Neutrophil (primary cell): ENCODE data around the gene CORO6.

Experiments
- H3K27ac ChIP-seq: fragments of 200-600 bp; sonication (generic); 2 replicates; pipeline ENCODE4 v1.5.1; 2016; ENCODE audit warnings: mild to moderate bottlenecking, moderate library complexity
- H3K27me3 ChIP-seq: fragments of 200-600 bp; sonication (generic); 2 replicates; pipeline ENCODE4 v1.6.0; 2016; ENCODE audit warnings: mild to moderate bottlenecking
- H3K36me3 ChIP-seq: fragments of 200-600 bp; sonication (generic); 2 replicates; pipeline ENCODE4 v1.5.1; 2017
- H3K4me1 ChIP-seq, 2 experiments: fragments of 200-600 bp in 1 of 2; sonication (generic) in 1 of 2; 1 replicate in 1 of 2; 2 replicates in 1 of 2; pipeline versions ENCODE4 v1.5.1 to v1.6.1; 2013 to 2016; ENCODE audit warnings: low read depth in 1 of 2, low read length in 1 of 2, mild to moderate bottlenecking in 1 of 2, moderate library complexity in 1 of 2; ENCODE audit not compliant: control insufficient read depth in 1 of 2, insufficient read depth in 1 of 2
- H3K4me3 ChIP-seq, 2 experiments: fragments of 200-600 bp in 1 of 2; sonication (generic) in 1 of 2; 1 replicate in 1 of 2; 2 replicates in 1 of 2; pipeline ENCODE4 v1.5.1; 2013 to 2016; ENCODE audit warnings: low read depth in 1 of 2, low read length in 1 of 2, mild to moderate bottlenecking in 1 of 2, moderate library complexity in 1 of 2
- H3K9me3 ChIP-seq: fragments of 200-600 bp; sonication (generic); 2 replicates; pipeline ENCODE4 v1.5.1; 2016
- TF ChIP-seq, protein P1 (sequence below): fragments of 200-600 bp; sonication (generic); IDR thresholded peaks from 2 replicates; pipeline ENCODE4 v1.5.1; 2016; ENCODE audit warnings: antibody characterized with exemption

CORO6 gene

GRCh38 chr17:29582254-29582765 is 40.4 kb downstream of the CORO6 start:
- Histone ChIP-seq H3K9me3 (no peaks in the 10 kb centered on the region), H3K4me3 (no peak overlapping the region), H3K36me3 (peaks cover 20% of the 10 kb centered on the region), H3K27ac (no peak overlapping the region), H3K27me3 (no peaks in the 10 kb centered on the region), H3K4me1 (peaks cover 10 to 12% of the 10 kb centered on the region in 2 experiments)
- TF ChIP-seq, protein P1, sequence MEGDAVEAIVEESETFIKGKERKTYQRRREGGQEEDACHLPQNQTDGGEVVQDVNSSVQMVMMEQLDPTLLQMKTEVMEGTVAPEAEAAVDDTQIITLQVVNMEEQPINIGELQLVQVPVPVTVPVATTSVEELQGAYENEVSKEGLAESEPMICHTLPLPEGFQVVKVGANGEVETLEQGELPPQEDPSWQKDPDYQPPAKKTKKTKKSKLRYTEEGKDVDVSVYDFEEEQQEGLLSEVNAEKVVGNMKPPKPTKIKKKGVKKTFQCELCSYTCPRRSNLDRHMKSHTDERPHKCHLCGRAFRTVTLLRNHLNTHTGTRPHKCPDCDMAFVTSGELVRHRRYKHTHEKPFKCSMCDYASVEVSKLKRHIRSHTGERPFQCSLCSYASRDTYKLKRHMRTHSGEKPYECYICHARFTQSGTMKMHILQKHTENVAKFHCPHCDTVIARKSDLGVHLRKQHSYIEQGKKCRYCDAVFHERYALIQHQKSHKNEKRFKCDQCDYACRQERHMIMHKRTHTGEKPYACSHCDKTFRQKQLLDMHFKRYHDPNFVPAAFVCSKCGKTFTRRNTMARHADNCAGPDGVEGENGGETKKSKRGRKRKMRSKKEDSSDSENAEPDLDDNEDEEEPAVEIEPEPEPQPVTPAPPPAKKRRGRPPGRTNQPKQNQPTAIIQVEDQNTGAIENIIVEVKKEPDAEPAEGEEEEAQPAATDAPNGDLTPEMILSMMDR, result no peak

GRCh38 chr17:29581583-29582253 is 41.0 kb downstream of the CORO6 start:
- peaks cover 26% of the 10 kb centered on the region for H3K36me3 ChIP-seq
- H3K4me1 ChIP-seq, result peaks cover 10 to 12% of the 10 kb centered on the region in 2 experiments
- H3K27me3 ChIP-seq, result no peaks in the 10 kb centered on the region
- H3K9me3 ChIP-seq, result no peaks in the 10 kb centered on the region
- TF ChIP-seq, protein P1, result no peak
- no peak overlapping the region for H3K4me3 ChIP-seq
- H3K27ac ChIP-seq, result no peak overlapping the region

GRCh38 chr17:29579866-29580771 is 42.6 kb downstream of the CORO6 start:
- Histone ChIP-seq H3K36me3 (peaks cover 42% of the 10 kb centered on the region), H3K4me1 (peaks cover 7% of the 10 kb centered on the region in 2 experiments), H3K27me3 (no peaks in the 10 kb centered on the region), H3K9me3 (no peaks in the 10 kb centered on the region), H3K27ac (no peak overlapping the region), H3K4me3 (no peak overlapping the region)
- TF ChIP-seq, protein P1, result peak; percentile 84

DNA sequence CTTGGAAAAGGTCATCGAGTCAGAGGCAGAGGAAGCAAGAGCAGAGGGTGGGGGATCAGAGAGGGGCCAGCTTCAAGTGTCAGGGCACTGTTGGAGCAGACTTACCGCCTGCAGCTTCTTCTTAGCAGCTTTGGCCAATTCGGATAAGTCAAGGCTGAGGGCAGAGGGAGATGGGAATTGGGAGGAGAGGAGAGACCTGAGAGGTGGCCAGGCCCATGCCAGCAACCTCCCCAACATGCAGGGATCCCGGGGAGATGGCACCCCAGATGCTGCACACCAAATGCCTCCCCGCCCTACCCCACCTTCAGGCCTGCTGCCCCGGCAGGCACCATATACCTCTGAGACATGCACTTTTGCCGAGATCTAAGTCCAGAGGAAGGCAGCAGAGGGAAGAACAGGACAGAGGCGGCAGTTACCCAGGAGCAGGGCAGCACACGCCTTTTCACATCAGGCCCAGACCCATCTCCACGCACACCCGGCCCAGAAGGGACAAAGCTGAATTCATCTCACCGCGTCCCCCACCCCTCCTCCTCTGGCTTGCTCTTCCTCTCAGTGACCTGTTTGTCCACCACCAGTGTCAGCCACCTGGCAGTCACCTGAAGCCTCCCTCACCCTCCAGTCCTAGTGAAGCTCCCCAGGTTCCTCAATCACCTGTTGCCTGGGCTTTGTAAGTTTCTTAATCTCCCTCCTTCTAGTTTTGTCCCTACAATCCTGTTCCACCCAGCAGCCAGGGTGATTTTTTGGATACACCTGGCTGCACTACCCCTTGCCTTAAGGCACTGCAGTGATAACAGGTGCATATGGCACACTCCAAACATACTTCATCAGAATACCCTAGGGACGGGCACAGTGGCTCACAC is 43.9 kb downstream of the CORO6 start:
- peaks cover 0 to 4% of the 10 kb centered on the region in 2 experiments for H3K4me1 ChIP-seq
- H3K4me3 ChIP-seq, result no peak overlapping the region
- H3K27ac ChIP-seq, result no peak overlapping the region
- H3K27me3 ChIP-seq, result no peaks in the 10 kb centered on the region
- peaks cover 53% of the 10 kb centered on the region for H3K36me3 ChIP-seq
- H3K9me3 ChIP-seq, result no peaks in the 10 kb centered on the region
- TF ChIP-seq, protein P1, result no peak
